CD4-positive, alpha-beta T cell treated with Interferon gamma for 1 hour (primary cell): ENCODE data around the gene NLRP1.
"Not testable (repeated sequence)": the region's sequence is repeated elsewhere in the genome, so short reads cannot be mapped to it uniquely, and the experiment has no call there.

Experiments
- DNase-seq: peaks from one replicate; pipeline ENCODE4 v3.0.0-alpha.2; 2020

Gene NLRP1

GRCh38 chr17:5585836-5586521 is 1.7 kb upstream of the NLRP1 start:
- no peak for DNase-seq

- DNase-seq: no peak
Measured at GRCh38 chr17:5585287-5585794, 1.0 kb upstream of the NLRP1 start.

- peak; percentile 14 for DNase-seq
Measured at GRCh38 chr17:5583426-5584382, 605 bp downstream of the NLRP1 start.

- DNase-seq: no peak
Measured at GRCh38 chr17:5582209-5583185, 1.8 kb downstream of the NLRP1 start.

- no peak for DNase-seq
Measured at GRCh38 chr17:5581655-5582054, 2.7 kb downstream of the NLRP1 start.

GRCh38 chr17:5580969-5581368 is 3.3 kb downstream of the NLRP1 start:
- DNase-seq: no peak

GRCh38 chr17:5580367-5580766 is 3.9 kb downstream of the NLRP1 start:
- no peak for DNase-seq

GRCh38 chr17:5578768-5579167 is 5.5 kb downstream of the NLRP1 start:
- DNase-seq: not testable (repeated sequence)

GRCh38 chr17:5573017-5573416 is 11.3 kb downstream of the NLRP1 start:
- not testable (repeated sequence) for DNase-seq

- DNase-seq: no peak
Measured at GRCh38 chr17:5571281-5571680, 13.0 kb downstream of the NLRP1 start.

GRCh38 chr17:5565808-5566207 is 18.5 kb downstream of the NLRP1 start:
- DNase-seq: no peak

GRCh38 chr17:5563456-5563855 is 20.9 kb downstream of the NLRP1 start:
- no peak for DNase-seq

- no peak for DNase-seq
Measured at GRCh38 chr17:5562661-5563360, 21.5 kb downstream of the NLRP1 start.

- no peak for DNase-seq
Measured at GRCh38 chr17:5561736-5562571, 22.4 kb downstream of the NLRP1 start.

GRCh38 chr17:5560361-5560988 is 23.8 kb downstream of the NLRP1 start:
- DNase-seq: no peak

GRCh38 chr17:5558815-5559785 is 25.2 kb downstream of the NLRP1 start:
- no peak for DNase-seq

- DNase-seq: no peak
Measured at GRCh38 chr17:5557990-5558389, 26.3 kb downstream of the NLRP1 start.

GRCh38 chr17:5557485-5557884 is 26.8 kb downstream of the NLRP1 start:
- no peak for DNase-seq

GRCh38 chr17:5555254-5555653 is 29.1 kb downstream of the NLRP1 start:
- DNase-seq: no peak
